Measurements from ENCODE around the gene GFER.

GFER gene

GRCh38 chr16:1991588-1991947 lies 7.6 kb downstream of the GFER start:
- DNase-seq, result peak; percentile 46

DNA sequence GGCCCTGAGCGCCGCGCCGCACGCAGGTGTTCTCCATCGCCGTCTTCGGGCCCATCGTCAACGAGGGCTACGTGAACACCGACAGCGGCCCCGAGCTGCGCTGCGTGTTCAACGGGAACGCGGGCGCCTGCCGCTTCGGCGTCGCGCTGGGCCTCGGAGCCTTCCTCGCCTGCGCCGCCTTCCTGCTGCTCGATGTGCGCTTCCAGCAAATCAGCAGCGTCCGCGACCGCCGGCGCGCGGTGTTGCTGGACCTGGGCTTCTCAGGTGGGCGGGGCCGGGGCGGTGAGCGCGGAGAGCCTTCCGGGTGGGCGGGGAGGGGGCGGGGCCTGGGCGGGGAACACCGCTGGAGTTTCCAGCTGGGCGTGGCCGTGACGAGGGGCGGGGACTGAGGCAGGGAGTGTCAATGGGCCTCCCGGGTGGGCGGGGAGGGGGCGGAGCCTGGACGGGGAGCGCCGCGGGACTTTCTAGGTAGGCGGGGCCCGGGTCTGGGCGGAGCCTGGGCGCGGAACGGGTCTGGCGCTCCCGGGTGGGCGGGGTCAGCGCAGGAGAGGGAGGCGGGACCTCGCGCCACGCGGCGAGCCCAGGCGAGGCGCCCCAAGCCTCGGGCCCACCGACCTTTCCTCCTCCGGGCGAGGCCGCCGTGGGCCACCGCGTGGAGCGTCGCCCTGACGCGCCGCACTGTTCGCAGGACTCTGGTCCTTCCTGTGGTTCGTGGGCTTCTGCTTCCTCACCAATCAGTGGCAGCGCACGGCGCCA lies 8.1 kb downstream of the GFER start:
- DNase-seq, result peak; percentile 95

- DNase-seq, result peak; percentile 25
Observed at GRCh38 chr16:1992704-1993317, 8.8 kb downstream of the GFER start.

- DNase-seq, result no peak
Observed at GRCh38 chr16:1993731-1994131, 9.7 kb downstream of the GFER start.

GRCh38 chr16:1997494-1998359 lies 13.7 kb downstream of the GFER start:
- DNase-seq, result no peak

DNA sequence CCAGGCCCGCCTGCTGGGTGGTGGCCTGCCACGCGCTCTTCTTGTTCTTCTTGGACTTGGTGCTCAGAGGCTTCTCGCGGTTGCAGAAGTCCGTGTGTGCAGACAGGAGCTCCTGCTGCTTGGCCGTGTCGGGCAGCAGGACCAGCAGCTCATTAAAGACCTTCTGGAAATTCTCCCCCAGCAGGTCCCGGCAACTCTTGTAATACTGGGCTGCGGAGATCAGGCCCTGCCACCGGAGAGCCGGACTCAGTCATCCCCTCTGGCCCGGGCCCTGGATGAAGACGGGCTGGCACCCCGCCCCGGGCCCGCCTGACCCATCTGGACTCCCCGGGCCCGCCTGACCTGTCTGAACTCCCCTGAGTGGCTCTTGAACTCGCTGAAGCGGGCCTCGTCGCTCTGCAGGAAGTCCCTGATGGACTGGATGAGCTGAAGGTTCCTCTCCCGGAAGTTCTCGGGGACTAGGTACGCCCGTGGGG lies 14.4 kb downstream of the GFER start:
- no peak for DNase-seq

DNA sequence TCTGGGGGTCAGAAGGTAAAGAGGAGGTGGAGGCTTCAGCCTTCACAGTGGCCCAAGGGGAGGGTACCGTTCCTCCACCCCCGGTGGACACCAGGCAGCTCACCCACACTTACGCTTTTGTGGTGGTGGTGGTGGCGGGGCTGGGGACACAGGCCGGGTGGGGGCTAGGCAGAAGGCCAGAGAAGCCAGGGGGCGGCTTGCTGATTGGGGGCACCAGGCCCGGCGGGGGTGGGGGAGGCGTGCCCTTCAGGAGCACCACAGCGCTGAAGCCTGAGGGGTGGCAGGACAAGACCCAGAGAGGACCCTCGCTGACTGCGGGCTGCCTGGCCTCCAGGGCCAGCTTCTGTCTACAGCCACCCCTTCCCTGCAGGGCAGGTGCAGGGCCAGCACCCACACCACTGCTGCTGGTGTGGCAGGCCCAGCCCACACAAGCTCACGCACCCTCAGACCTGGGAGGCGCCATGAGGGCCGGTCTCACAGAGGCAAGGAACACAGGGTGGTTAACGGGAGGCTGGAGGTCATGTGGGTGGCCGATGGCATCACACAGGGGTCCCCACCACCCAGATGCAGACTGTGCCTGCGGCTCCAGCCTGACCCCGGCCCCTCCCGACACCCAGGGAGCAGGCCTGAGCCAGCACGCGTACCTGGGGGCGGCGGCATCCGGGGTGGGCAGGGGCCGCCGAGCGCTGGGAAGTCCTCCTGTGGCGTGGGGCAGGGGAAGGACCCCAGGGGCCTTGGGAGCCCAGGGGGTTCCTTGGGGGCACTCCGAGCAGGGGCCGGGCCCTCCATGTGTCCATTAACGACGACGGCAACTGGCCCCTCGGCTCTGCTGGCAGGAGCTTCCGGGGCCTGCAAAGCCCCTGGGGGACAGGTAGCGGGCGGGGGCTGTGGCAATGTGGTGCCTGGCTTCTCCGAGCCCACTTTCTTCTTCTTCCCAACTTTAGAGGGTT lies 15.1 kb downstream of the GFER start:
- no peak for DNase-seq

DNA sequence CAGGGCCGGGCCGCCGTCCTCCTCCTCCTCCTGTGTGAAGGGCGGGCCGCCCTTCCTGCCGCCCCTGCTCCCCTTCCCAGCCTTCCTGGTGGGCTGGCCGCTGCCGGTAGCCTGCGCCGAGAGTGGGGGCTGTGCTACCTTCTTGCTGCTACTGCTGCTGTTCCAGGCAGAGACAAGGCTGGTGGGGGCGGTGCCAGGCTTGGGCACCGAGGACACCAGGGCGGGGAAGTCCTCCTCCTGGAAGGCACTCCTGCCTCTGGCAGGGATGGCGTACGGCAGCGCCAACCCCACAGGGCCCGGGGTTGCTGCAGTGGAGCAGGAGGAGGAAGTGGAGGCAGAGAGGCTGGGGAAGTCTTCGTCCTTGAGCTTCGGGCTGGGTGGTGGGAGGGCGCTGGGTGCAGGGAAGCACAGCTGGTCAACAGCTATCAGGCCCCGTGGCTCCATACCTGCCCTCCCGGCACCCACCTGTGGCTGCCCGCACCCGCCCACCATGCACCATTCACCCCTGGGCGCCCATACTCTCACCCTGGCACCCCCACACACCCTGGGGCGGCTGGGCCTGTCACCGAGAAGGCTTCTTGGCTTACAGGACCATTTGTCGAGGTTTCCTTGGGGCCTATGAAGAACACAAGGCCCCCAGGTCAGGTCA lies 16.0 kb downstream of the GFER start:
- no peak for DNase-seq

- no peak for DNase-seq
Observed at GRCh38 chr16:2001035-2001434, 17.0 kb downstream of the GFER start.

DNA sequence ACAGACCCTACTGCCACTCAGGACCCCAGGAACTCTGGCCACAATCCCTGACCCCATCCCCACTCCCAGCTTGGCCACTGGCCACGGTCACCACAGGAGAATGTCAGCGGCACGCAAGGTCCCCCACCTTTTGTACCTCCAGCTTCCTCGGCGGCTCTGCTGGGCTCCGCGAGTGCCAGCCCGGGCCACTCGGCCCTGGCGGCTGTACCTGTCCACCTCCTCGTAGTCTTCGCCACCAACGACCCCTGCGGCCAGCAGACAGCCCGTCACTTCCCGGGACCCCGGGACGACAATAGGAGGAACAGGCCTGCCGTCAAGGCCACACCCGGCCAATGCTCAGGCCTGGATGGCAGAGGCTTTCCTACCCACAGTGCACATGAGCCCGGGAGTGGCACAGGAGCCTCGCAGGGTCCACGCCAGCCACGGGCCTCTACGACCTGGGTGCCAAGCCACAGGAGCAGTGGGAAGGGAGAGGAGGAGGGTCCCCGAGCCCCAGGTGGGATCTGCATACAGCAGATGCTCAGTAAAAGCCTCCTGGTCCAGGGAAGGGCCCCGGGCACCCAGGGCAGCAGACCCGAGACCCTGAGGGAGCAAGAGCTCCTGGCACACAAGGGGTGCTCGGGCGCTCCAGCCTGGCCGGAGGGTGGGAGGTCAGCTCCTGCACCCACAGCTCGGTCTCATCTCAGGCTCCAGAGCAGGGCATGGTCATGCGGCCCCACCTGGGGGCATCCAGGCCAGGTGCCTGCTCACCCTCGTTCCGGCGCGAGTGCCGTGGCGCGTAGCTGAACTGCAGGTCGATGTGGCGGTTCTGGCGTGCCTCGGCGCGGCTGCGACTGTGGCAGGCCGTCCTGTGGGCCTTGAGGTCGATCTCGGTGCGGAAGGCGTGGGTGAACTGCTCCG lies 17.7 kb downstream of the GFER start:
- no peak for DNase-seq

DNA sequence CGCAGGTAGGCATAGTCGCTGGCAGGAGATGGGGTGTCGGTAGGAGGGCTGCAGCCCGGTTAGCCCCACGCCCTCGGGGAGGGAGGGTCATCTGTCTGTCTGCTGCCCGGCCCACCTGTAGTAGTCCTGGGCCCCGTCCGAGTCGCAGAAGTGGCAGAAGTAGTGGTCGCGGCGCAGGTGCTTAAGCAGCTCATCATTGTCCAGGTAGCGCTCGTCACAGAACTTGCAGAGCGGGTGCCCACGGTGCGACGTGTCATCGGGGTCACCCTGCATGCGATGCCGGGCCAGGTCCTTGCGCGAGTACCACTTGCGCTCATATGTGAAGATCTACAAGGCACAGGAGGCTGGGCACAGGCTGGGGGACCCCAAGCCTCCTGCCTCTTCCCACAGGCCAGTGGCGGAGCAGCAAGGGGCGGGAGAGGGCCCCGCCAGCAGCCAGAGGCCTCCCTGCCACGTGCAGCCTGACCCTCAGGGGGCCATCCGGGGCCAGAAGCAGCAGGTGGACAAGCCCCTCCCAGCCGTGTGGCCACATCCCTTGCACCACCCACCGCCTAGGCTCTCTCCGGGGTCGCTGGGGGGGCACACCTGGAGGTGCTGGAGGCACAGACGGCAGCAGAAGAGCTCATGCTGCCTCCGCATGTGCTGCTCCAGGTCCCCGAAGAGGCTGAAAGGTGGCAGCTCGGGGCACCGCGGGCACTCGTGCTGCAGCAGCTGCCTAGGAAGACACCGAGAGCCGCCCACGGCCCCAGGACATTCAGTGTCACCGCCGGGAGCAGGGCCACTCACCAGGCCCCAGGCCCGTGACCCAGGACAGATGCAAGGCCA lies 18.6 kb downstream of the GFER start:
- no peak for DNase-seq

DNA sequence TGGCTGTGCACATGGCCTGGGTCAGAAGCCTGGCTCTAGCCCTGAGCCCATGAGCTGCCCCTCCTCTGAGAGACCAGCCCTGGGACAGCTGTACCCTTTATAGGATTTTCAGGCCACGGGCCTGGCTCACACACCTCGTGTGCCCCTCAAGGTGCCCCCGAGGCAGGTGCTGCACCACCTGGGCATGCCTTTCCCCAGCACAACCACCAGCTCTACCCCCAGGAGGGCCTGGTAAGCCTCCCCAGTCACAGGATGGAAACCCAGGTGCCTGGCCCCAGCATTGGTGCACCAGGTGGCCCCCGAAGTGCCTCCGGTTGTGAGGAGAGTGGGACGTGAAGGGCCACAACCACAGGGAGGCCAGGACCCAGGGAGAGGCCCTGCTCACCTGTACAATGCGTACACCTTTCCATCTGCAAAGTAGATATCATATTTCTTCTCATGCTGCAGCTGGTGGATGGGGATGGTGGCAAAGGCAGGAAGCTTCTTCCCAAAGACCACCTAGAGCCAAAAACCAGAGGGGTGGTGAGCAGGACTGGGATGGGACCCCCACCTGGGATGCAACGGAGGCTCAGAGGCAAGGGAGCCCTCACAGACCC lies 19.3 kb downstream of the GFER start:
- DNase-seq, result no peak

DNA sequence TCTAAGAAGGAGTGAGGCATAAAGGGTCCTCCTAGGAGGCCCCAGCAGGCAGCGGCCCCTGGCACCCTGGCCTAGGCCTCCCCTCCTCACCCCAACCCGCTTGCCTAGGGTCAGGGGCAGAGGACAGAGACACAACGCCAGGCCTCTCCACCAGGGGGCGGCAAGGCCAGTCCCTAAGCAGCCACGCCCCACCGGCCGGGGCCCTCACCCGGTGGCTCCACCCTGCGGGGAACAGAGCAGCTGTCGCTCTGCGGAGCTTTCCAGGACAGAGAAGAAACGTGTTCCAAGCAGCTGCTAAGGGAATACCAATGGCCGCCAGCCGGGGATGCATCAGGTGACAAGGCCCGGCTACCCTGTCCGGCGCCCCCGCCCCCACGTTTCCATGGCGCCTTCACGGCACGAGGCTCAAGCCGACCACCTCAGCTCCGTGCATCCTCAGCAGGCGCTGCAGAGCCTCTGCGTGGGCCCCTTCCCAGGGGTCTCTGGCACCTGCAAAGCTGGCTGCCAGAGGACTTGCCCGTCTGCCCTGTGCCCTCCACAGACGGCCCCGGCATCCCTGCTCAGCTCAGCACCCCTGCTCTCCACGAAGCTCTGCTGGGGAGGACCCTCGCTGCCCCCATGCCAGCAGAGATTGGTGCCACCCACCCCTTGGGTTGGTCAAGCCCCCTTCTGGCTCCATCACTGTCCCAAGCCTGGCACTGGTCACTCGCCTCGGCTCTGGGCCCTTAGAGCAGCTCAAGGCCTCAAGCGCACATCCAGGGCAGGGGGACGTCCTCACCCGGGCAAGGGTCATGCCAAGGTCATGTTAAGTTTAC lies 20.0 kb downstream of the GFER start:
- DNase-seq, result peak; percentile 96

DNA sequence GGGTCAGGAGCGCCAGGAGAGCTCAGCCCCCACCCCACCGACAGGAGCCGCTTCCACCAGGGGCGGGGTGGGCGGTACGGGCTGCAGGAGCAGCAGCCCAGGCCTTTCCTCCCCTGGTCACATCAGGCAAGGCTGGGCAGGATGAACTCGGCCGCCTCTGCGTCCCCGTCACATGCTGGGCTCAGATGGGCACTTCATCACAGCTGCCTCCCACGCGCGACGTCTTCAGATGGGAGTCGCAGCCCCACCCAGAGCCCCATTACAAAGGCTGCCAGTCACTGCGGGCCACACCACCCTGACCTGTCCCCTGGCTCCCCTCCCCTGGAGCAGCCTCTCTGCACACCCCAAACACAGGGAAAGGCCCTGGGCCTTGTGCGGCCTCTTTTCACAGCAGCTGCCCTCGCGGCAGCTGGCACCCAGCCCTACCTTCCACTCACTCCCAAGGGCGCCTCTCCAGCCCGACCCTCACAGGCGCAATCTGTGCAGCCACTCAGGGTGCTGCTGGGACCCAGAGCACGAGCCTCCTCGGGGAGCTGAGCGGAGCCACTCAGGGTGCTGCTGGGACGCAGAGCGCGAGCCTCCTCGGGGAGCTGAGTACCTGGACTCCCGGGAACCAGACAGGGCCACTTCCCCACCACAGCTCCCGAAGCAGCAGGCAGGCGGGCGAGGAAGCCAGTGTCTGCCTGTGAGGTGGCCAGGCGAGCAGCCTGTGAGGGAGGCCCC lies 21.0 kb downstream of the GFER start:
- peak; percentile 15 for DNase-seq

- no peak for DNase-seq
Observed at GRCh38 chr16:2005646-2006045, 21.7 kb downstream of the GFER start.

- no peak for DNase-seq
Observed at GRCh38 chr16:2006317-2006716, 22.3 kb downstream of the GFER start.

- DNase-seq, result no peak
Observed at GRCh38 chr16:2007081-2007836, 23.3 kb downstream of the GFER start.
